ENCODE data around the gene THOC1. TPM values are rescaled to one million over a fixed set of nuclear protein-coding genes. Genes with fewer than 3 reads are reported as not detected.

THOC1 gene
- polyA plus RNA-seq, 1 of the 3 experiments (the other 2 are of a cell fraction) = 12.3 TPM

GRCh38 chr18:306608-307255 lies 38.9 kb upstream of the THOC1 start:
- H3K4me3 ChIP-seq (ENCODE audit: low read depth in 2 of 2, low read length in 1 of 2) = no peak overlapping the region
- POLR2A ChIA-PET = no interaction called here

DNA sequence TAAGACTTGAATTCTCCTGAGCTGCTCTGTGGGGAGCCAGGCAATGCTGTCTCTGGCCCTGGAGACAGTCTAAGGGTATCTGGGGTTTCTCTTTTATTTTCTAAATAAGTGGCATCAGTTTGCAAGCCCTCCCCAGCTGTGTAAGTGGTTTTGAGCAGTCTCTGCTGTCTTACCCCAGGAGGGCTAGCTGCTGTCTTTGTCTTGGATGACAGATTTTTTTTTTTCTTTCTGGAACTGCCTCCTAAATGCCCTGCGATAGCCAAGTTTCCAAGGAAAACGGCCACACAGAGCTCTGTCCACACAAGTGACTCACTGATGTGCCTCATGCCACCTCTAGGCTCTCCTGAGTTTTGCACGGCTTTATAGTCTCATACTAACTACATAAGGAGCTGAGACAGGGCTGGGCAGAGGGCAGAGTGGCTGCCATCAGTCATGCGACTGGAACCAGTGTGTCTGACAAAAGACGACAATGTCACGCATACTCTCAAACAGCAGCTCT lies 37.2 kb upstream of the THOC1 start:
- TF ChIP-seq CTCF (IDR thresholded peaks at IDR 0.05) (no peak), ZBTB33 (IDR thresholded peaks at IDR 0.05; ENCODE audit: borderline replicate concordance, low read depth) (no peak), PBX3 (IDR thresholded peaks at IDR 0.05) (no peak), GABPA (IDR thresholded peaks at IDR 0.05; ENCODE audit: low read depth) (no peak), MEF2A (IDR thresholded peaks at IDR 0.05; ENCODE audit: borderline replicate concordance, low read depth) (no peak), TCF12 (IDR thresholded peaks at IDR 0.05) (no peak), EZH2phosphoT487 (IDR thresholded peaks at IDR 0.05; ENCODE audit: borderline replicate concordance, low read depth) (no peak), POLR2AphosphoS5 (IDR thresholded peaks at IDR 0.05; ENCODE audit: low read depth, low read length) (no peak), SIN3A (IDR thresholded peaks at IDR 0.05; ENCODE audit: borderline replicate concordance, low read depth, low read length) (no peak), YY1 (IDR thresholded peaks at IDR 0.05; ENCODE audit: low read depth) (no peak), TAF1 (IDR thresholded peaks at IDR 0.05; ENCODE audit: borderline replicate concordance, low read depth, low read length) (no peak)
- TF ChIP-seq, protein P1, sequence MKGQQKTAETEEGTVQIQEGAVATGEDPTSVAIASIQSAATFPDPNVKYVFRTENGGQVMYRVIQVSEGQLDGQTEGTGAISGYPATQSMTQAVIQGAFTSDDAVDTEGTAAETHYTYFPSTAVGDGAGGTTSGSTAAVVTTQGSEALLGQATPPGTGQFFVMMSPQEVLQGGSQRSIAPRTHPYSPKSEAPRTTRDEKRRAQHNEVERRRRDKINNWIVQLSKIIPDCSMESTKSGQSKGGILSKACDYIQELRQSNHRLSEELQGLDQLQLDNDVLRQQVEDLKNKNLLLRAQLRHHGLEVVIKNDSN (IDR thresholded peaks at IDR 0.05; ENCODE audit: borderline replicate concordance, low read depth) = no peak
- no peak overlapping the region for H3K9ac ChIP-seq
- no peak for DNase-seq
- H3F3A ChIP-seq (replicated peaks; ENCODE audit: insufficient read depth) = no peaks in the 10 kb centered on the region
- H2AFZ ChIP-seq (ENCODE audit: low read depth) = no peak overlapping the region
- H3K36me3 ChIP-seq (replicated peaks in 1 of 2; ENCODE audit: control insufficient read depth in 1 of 2, insufficient read depth in 2 of 2, low read length in 1 of 2) = no peaks in the 10 kb centered on the region
- H3K4me3 ChIP-seq (ENCODE audit: low read depth in 2 of 2, low read length in 1 of 2) = no peak overlapping the region
- H3K4me2 ChIP-seq = no peak overlapping the region
- H3K9me3 ChIP-seq = no peaks in the 10 kb centered on the region
- ChIA-PET POLR2A (interaction anchor here (0.5 kb wide), 1 partner anchor 313 kb away, joined by 4 read pairs; no protein-coding TSS in a partner anchor), CTCF (interaction anchor here (3.2 kb wide), 1 partner anchor 311 kb away, joined by 10 read pairs; no protein-coding TSS in a partner anchor)
- H3K9me2 ChIP-seq = no peaks in the 10 kb centered on the region
- H3K4me1 ChIP-seq (ENCODE audit: control insufficient read depth in 1 of 2, insufficient read depth in 2 of 2, low read depth in 1 of 2, low read length in 1 of 2) = peaks cover 0 to 10% of the 10 kb centered on the region in 2 experiments; a peak in 1 of 4 replicates
- 72% methylated on average over 6 of the region's 6 CpGs for WGBS (ENCODE audit: low lambda C conversion rate)
- H3K79me2 ChIP-seq (ENCODE audit: insufficient read depth) = no peaks in the 10 kb centered on the region
- H3K27ac ChIP-seq (ENCODE audit: low read depth in 2 of 2, low read length in 1 of 2) = no peak overlapping the region
- no peaks in the 10 kb centered on the region for H3K27me3 ChIP-seq (ENCODE audit: insufficient read depth)
- H4K20me1 ChIP-seq (ENCODE audit: insufficient read depth) = no peaks in the 10 kb centered on the region

More at GRCh38 chr18:306608-307255, 38.9 kb upstream of the THOC1 start:
- DNase-seq = no peak
- Histone ChIP-seq H3F3A (replicated peaks; ENCODE audit: insufficient read depth) (no peaks in the 10 kb centered on the region), H3K9ac (no peak overlapping the region), H3K27me3 (ENCODE audit: insufficient read depth) (no peaks in the 10 kb centered on the region), H3K79me2 (ENCODE audit: insufficient read depth) (no peaks in the 10 kb centered on the region), H3K4me2 (no peak overlapping the region), H3K36me3 (replicated peaks in 1 of 2; ENCODE audit: control insufficient read depth in 1 of 2, insufficient read depth in 2 of 2, low read length in 1 of 2) (no peaks in the 10 kb centered on the region), H3K9me2 (no peaks in the 10 kb centered on the region), H4K20me1 (ENCODE audit: insufficient read depth) (no peaks in the 10 kb centered on the region), H3K4me1 (ENCODE audit: control insufficient read depth in 1 of 2, insufficient read depth in 2 of 2, low read depth in 1 of 2, low read length in 1 of 2) (peaks cover 0 to 10% of the 10 kb centered on the region in 2 experiments; a peak in 1 of 4 replicates), H2AFZ (ENCODE audit: low read depth) (no peak overlapping the region), H3K27ac (ENCODE audit: low read depth in 2 of 2, low read length in 1 of 2) (no peak overlapping the region), H3K9me3 (no peaks in the 10 kb centered on the region)
- TF ChIP-seq TEAD4 (IDR thresholded peaks at IDR 0.05; ENCODE audit: borderline replicate concordance, insufficient read depth) (no peak), GATA2 (CRISPR knock-in tag; IDR thresholded peaks at IDR 0.05) (peak; percentile 48; the same call in 1 of the 2 replicates)
- 75% methylated on average over 7 of the region's 7 CpGs for whole genome bisulfite sequencing (ENCODE audit: low lambda C conversion rate)
- CTCF ChIA-PET = interaction anchor here (0.8 to 1.4 kb wide), 3 partner anchors 13 to 314 kb away, joined by 3 to 4 read pairs (median 4); no protein-coding TSS in a partner anchor
